Left kidney (tissue), 8 donors: ENCODE data around the gene ADSS1. TPM values are rescaled to one million over a fixed set of nuclear protein-coding genes. Genes with fewer than 3 reads are reported as not detected.

Source experiments
- DNase-seq: peaks from one replicate; pipeline ENCODE4 v3.0.0-alpha.2; 2013
- long read RNA-seq, 8 donors: transcript quantifications; one replicate each; lab custom pipeline, GENCODE V29; 2026
- polyA plus RNA-seq: library from polyadenylated mRNA; unstranded; fragments of 120-200 nt; gene quantifications from one replicate; pipeline ENCODE4 v1.2.1, GENCODE V29; 2013; ENCODE audit not compliant: insufficient read length

Gene ADSS1
- 16.0 TPM for polyA plus RNA-seq
- long read RNA-seq, donor 1, transcript ADSSL1-209 (3 exons, 1,091 nt), result major isoform, 5 of 12 reads
- long read RNA-seq, donor 1, transcript ADSSL1-201 (13 exons, 1,766 nt), result major isoform, 5 of 12 reads
- long read RNA-seq, donor 1, partial matches to known transcripts, result 0 of 12 reads
- long read RNA-seq, donor 1, other reads (novel, unspliced or antisense), result 0 of 12 reads
- long read RNA-seq, donor 2, partial matches to known transcripts, result 5 of 9 reads
- long read RNA-seq, donor 2, other reads (novel, unspliced or antisense), result 0 of 9 reads
- long read RNA-seq, donor 3, partial matches to known transcripts, result 0 of 4 reads
- long read RNA-seq, donor 3, other reads (novel, unspliced or antisense), result 0 of 4 reads
- long read RNA-seq, donor 4, result 0 reads
- long read RNA-seq, donor 5, transcript ADSSL1-201 (13 exons, 1,766 nt), result major isoform, 8 of 8 reads
- long read RNA-seq, donor 5, partial matches to known transcripts, result 0 of 8 reads
- long read RNA-seq, donor 5, other reads (novel, unspliced or antisense), result 0 of 8 reads
- long read RNA-seq, donor 6, transcript ADSSL1-201 (13 exons, 1,766 nt), result major isoform, 8 of 8 reads
- long read RNA-seq, donor 6, partial matches to known transcripts, result 0 of 8 reads
- long read RNA-seq, donor 6, other reads (novel, unspliced or antisense), result 0 of 8 reads
- long read RNA-seq, donor 7, partial matches to known transcripts, result 0 of 5 reads
- long read RNA-seq, donor 7, other reads (novel, unspliced or antisense), result 0 of 5 reads
- long read RNA-seq, donor 8, partial matches to known transcripts, result 0 of 2 reads
- long read RNA-seq, donor 8, other reads (novel, unspliced or antisense), result 0 of 2 reads

GRCh38 chr14:104723651-104724406, at the start of gene ADSS1:
Gene ADSS1, plus strand, starts transcription at chr14:104724229. Its CDS starts 42 bp downstream, at chr14:104724271.
- no peak for DNase-seq

GRCh38 chr14:104675447-104675846, 48.6 kb upstream of the ADSS1 start:
- no peak for DNase-seq

GRCh38 chr14:104676130-104676693, 47.8 kb upstream of the ADSS1 start:
- no peak for DNase-seq

DNA sequence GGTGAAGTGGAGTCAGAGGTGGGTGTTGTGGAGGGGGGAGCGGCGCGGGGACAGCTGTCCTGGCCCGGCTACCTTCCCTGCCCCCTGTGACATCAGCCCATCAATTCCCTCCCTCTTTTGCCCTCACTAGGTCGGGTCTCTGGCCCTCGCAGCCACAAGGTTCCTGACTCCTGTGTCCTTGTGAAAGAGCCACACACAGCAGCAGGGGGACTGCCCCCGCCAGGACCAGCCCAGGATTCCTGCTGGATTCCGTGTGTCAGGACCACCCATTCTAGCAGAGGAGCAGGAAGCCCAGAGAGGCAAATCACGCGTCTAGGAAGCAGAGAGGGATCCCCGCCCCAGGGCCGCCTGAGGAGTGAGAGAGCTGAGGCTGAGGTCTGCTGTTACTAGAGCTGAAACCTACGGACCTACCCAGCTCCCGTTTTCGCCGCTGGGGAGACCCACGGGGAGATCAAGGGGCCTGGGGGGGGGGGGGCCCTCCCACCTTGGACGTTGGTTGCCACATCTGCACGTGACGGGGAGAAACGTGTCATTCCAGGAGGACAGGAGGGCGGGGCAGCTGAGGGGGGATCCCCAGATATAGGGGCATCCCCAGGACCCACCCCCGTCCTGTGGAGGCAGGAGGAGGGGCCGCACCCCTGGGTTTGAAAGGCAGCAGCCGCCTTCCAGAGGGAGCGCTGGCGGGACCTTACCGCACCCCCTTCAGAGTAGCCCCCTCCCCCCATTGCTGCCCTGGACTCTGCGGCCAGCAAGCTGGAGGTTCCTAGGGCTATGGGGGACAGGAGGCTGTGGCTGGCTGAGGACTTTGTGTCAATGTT, 47.1 kb upstream of the ADSS1 start:
- DNase-seq, result no peak

DNA sequence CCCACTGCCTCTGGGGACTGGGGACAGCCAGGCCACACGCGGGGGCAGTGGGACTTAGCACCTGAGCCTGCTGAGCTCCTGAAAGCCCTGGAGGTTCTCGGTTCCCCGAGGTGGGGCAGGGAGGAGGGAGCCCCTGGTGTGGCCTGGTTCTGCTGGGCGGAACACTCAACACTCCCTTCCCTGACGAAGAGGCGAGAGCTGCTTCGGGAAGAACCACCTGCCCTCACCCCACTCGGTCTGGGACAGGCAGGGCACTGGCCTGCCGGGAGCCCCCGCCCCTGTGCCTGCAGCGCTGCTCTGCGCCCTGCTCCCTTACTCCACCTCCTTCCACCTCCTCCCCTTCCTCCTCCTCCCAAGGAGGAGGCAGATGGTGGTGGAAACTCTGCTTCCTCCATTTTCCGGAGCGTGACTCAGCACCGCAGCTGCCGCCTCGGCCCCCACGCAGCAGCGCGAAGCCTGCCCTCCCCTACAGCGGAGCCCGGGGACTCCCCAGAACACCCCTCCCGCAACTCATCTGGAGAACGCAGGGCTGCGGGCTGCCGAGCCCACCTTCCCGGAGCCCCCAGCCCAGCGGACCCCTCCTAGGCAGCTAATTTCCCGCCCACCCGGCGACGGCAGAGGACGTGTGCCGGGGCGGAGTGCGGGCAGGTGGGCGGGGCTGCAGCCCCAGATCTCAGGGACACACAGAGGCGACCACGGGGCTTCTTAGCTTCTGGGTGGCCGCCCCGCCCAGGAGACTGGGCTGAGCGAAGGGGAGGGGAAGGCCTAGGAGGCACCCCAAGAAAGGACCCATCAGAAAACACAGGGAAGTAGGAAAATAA, 46.3 kb upstream of the ADSS1 start:
- DNase-seq, result peak; percentile 80

- DNase-seq, result peak; percentile 67
These were observed 45.7 kb upstream of the ADSS1 start for GRCh38 chr14:104678346-104678745.

- no peak for DNase-seq
These were observed 44.9 kb upstream of the ADSS1 start for GRCh38 chr14:104678901-104679705.

- no peak for DNase-seq
These were observed 43.8 kb upstream of the ADSS1 start for GRCh38 chr14:104680056-104680805.

DNA sequence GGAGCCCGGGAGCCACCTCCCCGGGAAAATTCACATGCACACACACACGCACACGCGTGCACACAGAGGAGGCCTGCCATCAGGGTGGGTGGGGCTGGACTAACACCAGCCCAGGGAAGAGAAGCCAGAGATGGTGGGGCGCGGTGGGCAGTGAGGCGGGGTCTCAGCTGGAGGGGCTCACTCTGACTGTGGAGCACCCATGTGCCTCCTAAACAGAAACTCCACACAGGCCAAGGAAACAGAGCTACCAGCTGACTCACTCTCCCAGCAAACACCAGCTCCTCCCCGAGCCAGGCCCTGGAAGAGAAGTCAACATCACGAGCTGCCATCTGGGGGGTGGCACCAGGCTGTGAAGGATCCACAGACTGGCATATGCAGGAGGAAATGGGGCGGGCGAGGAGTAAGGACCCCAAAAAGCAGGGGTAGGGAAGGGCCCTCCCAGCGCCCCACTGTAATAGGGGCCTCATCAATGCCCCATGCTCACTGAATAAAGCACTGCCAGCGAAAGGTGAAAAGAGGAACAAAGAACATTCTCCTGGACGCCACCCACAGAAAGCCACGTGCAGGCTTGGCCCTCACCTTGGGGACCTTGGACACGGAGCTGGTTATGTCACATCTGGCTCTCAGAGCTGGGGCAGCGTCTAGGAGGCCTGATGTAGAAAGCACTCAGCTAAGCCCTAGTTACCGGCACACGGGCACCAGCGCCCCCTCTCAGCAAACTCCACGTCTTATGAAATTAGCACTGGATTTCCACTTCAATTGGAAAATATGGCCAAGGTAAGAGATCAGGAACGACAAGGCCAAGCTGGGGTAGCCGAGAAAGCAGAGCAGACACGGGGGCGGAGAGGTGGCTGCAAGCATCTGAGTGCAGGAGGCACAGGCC, 43.0 kb upstream of the ADSS1 start:
- DNase-seq, result no peak

DNA sequence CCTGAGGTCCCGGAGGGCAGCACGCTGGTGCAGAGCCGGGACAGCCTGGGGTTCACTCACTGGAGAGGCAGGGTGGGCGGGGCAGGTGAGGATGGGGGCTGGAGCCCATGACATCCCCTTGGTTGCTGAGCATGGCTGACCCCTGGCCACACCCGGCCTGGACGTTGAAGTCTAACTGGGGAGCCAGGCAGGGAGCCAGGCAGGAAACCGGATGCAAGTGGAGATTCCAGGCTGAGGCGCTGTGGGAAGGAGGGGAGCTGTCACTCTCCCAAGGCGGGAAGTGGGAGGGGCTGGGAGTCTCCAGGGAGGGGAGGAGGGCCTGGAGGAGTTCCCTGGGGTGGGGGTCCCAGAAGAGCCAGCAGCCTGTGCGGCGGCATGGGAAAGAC, 42.3 kb upstream of the ADSS1 start:
- DNase-seq, result peak; percentile 90

DNA sequence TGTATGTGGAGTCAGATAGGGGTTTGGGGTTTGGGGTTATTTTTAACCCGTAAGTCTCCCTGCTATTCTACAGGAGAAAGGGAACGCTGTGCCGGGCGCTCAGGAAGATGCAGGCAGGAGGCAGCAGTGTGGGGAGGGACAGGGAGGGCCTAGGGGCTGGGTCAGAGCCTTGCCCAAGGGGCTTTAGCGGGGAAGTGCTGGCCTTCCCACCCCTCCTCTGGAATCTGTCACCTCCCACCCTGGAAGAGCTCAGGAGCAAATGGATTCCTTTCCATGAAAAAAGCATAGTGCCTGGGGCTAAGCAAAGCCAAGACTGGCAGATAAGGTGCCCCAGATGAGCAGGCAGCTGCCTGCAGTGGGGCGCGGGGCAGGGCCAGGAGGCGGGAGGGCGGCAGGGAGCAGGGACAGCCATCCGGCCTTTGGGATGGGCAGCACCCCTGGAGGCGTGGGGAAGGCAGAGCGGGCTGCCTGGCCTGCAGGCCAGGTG, 41.9 kb upstream of the ADSS1 start:
- DNase-seq, result no peak

- no peak for DNase-seq
These were observed 40.2 kb upstream of the ADSS1 start for GRCh38 chr14:104683653-104684448.

- no peak for DNase-seq
These were observed 39.6 kb upstream of the ADSS1 start for GRCh38 chr14:104684449-104684821.

GRCh38 chr14:104685216-104685997, 38.6 kb upstream of the ADSS1 start:
- DNase-seq, result no peak

DNA sequence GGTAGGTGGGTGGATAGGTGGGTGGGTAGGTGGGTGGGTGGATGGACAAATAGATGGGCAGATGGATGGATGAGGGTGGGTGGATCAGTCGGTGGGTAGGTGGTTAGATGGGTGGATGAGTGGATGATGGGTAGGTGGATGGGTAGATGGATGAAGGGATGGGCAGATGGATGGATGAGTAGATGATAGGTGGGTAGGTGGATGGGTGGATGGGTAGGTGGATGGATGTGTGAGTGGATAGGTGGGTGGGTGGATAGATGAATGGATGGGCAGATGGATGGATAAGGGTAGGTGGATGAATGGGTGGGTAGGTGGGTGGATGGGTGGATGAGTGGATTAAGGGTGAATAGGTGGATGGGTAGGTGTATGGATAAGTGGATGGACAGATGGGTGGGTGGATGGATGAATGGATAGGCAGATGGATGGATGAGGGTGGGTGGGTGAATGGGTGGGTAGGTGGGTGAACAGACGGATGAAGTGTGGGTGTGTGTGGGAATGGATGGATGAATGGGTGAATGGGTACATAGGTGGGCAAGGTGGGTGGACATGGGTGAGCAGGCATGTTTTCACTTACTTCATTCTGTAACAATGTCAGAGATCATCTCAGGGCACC, 37.9 kb upstream of the ADSS1 start:
- no peak for DNase-seq
